Lower lobe of right lung (tissue), 2 donors: Measurements from ENCODE around the gene MAPKAPK3. TPM values are rescaled to one million over a fixed set of nuclear protein-coding genes. Genes with fewer than 3 reads are reported as not detected.

ENCODE experiments used
- ATAC-seq, 2 donors: fragments of 200-7000 bp; cut with Tn5 transposase; one replicate each; pipeline ENCODE4 v1.9.1; 2020 to 2022; ENCODE audit warnings: mild to moderate bottlenecking in 2 of 2, moderate library complexity in 2 of 2
- DNase-seq: peaks from one replicate; pipeline ENCODE4 v3.0.0-alpha.2; 2020
- H3K27ac ChIP-seq: fragments of 200-600 bp; one replicate; pipeline ENCODE4 v1.8.0; 2022
- H3K27me3 ChIP-seq: fragments of 200-600 bp; one replicate; pipeline ENCODE4 v1.8.0; 2022; ENCODE audit warnings: low read depth
- H3K36me3 ChIP-seq: fragments of 200-600 bp; one replicate; pipeline ENCODE4 v1.8.0; 2022; ENCODE audit warnings: mild to moderate bottlenecking
- H3K4me1 ChIP-seq: fragments of 200-600 bp; one replicate; pipeline ENCODE4 v1.8.0; 2022
- H3K4me3 ChIP-seq: fragments of 200-600 bp; one replicate; pipeline ENCODE4 v1.8.0; 2022; ENCODE audit warnings: mild to moderate bottlenecking
- H3K9me3 ChIP-seq: fragments of 200-600 bp; one replicate; pipeline ENCODE4 v1.8.0; 2022
- CTCF ChIP-seq: fragments of 200-600 bp; IDR thresholded peaks from one replicate; pipeline ENCODE4 v1.8.0; 2022; ENCODE audit warnings: antibody characterized with exemption, mild to moderate bottlenecking
- intact Hi-C: fragments of 100-400 bp; cut with DNase I; formaldehyde crosslinking; loops from one replicate; pipeline ENCODE4 v1.11.0; 2022
- total RNA-seq: library from RNA; stranded (reverse); fragmentation: NEBNext Ultra II Directional; extraction: Animal tissue kit (Norgen Biotek cat#: 25700); gene quantifications from one replicate; pipeline ENCODE4 v1.2.1, GENCODE V29; 2021
- donor health status: DM: no; HTN: yes; CAD: no; lungs with severe emphysema.

The MAPKAPK3 gene
- total RNA-seq, 1 donor from 2014 or later = 68.6 TPM

- Histone ChIP-seq H3K9me3 (no peaks in the 10 kb centered on the region), H3K27me3 (no peaks in the 10 kb centered on the region), H3K27ac (peak overlapping the region; percentile 91), H3K4me3 (peak overlapping the region; percentile 83), H3K4me1 (peaks cover 69% of the 10 kb centered on the region), H3K36me3 (peaks cover 1% of the 10 kb centered on the region)
- ATAC-seq (no peak), DNase-seq (no peak)
- TF ChIP-seq CTCF = no peak
- intact Hi-C loops = loop anchor here (5.0 kb wide), 1 partner anchor 41 kb away; no protein-coding TSS in a partner anchor
Observed at GRCh38 chr3:50612970-50613846, 3.7 kb upstream of the MAPKAPK3 start.

- ATAC-seq (no peak), DNase-seq (no peak)
- Histone ChIP-seq H3K27me3 (no peaks in the 10 kb centered on the region), H3K27ac (no peak overlapping the region), H3K36me3 (no peaks in the 10 kb centered on the region), H3K9me3 (no peaks in the 10 kb centered on the region), H3K4me1 (peaks cover 69% of the 10 kb centered on the region), H3K4me3 (no peak overlapping the region)
- intact Hi-C loops = no loop called here
- TF ChIP-seq CTCF = no peak
Observed at GRCh38 chr3:50615190-50615589, 1.8 kb upstream of the MAPKAPK3 start.

- ATAC-seq = peak; percentile 66 to 68
- Histone ChIP-seq H3K4me3 (peak overlapping the region; percentile 85), H3K4me1 (peaks cover 69% of the 10 kb centered on the region), H3K36me3 (no peaks in the 10 kb centered on the region), H3K9me3 (no peaks in the 10 kb centered on the region), H3K27me3 (no peaks in the 10 kb centered on the region), H3K27ac (peak overlapping the region; percentile 95)
- TF ChIP-seq CTCF = peak; percentile 98
- intact Hi-C loops = no loop called here
- DNase-seq = peak; percentile 89
Observed at GRCh38 chr3:50616003-50616769, 765 bp upstream of the MAPKAPK3 start.

GRCh38 chr3:50616770-50617095 lies 218 bp upstream of the MAPKAPK3 start:
- Histone ChIP-seq H3K4me1 (peaks cover 74% of the 10 kb centered on the region), H3K4me3 (peak overlapping the region; percentile 85), H3K9me3 (no peaks in the 10 kb centered on the region), H3K27me3 (no peaks in the 10 kb centered on the region), H3K36me3 (no peaks in the 10 kb centered on the region), H3K27ac (peak overlapping the region; percentile 95)
- intact Hi-C loops = no loop called here
- DNase-seq (peak; percentile 94), ATAC-seq (peak; percentile 87 to 89)
- TF ChIP-seq CTCF = no peak

DNA sequence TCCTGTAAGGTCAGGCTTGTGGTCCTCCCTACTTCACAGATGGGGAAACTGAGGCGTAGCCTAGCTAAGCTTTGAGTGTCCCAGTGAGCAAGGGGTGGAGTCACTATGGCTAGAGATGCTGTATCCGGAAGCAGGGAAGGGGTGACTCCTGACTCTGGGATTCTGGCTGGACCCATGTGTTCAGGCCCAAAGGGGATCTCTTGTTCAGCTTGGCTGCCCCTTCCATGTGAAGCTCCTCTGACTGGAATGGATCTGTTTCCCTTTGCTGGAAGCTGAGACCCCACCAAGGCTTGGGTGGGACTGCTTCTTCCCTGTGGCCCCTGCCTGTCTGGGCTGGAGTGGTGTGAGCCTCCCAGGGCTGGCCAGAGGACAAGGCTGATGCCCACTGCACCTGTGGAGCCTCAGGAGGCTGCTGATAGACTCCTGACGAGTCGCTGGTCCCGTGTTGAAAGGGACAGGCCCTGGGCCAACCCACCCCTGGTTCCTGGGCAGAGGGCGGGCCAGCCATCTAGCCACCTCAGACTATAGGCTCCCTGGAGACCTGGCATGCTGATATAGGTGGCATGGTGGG lies 1.0 kb downstream of the MAPKAPK3 start:
- TF ChIP-seq CTCF = no peak
- Histone ChIP-seq H3K27me3 (no peaks in the 10 kb centered on the region), H3K36me3 (no peaks in the 10 kb centered on the region), H3K27ac (peak overlapping the region; percentile 95), H3K9me3 (no peaks in the 10 kb centered on the region), H3K4me3 (peak overlapping the region; percentile 85), H3K4me1 (peaks cover 69% of the 10 kb centered on the region)
- DNase-seq = no peak
- ATAC-seq = no peak
- intact Hi-C loops = no loop called here
